Measurements from ENCODE around the gene GPRIN1.
A peak's percentile ranks its signal among the peaks of the same experiment; 100 is the strongest.

GPRIN1 gene

DNA sequence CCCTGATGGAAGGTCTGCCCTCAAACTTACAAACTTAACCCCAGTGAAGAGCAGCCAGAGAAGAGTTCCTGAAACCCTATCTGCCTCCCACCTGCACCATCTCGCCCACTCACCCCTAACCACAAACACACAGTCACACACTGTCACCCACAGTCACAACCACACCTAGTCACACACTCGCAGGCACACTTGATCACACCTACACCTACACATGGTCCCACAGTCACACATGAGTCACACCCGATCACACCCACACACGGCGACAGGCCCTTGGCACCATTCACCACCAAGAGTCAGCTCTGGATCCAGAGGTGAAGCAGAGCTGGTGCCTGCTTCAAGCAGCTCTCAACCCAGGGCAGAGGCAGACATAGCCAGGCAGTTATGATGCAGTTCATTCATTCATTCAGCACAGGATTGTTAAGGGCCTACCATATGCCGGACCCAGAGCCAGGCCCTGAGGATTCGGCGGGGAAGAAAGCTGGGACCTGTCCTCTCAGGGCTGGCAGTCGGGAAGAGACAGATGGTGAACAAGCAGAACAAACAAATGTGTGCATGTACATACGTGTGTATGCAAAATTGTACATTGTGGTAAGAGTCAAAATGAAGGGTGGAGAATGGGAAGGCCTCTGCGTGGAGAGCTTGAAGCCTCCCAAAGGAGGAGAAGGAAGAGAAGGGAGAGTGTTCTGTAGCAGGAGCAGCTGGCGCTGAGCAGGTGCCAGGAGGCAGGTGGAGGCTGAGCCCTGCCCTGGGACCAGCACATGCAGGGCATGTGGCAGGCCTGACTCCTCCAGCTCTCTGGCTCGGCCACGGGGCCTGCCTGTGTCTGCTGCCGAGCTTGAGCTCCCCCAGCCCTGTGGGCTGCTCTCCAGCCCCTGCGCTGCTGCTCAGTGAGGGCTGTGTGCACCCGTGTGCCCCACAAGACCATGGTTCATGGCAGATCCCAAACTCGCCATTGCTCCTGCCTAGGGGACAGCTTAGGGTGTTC, 43.7 kb upstream of the GPRIN1 start:
- peaks cover 0 to 29% (median 7%) of the 10 kb centered on the region in 4 experiments for H3K36me3 ChIP-seq (ENCODE audit: control insufficient read depth in 4 of 4, insufficient read depth in 4 of 4, low read length in 3 of 4)
- POLR2A ChIA-PET = no interaction called here
- H3K27me3 ChIP-seq (replicated peaks in 2 of 5; ENCODE audit: control insufficient read depth in 4 of 5, insufficient read depth in 5 of 5, low read length in 4 of 5) = no peaks in the 10 kb centered on the region
- CTCF ChIA-PET = interaction anchor here (1.1 kb wide), 1 partner anchor 317 kb away, joined by 3 read pairs; no protein-coding TSS in a partner anchor
- H3K9me3 ChIP-seq (ENCODE audit: control extremely low read depth in 1 of 5, control insufficient read depth in 4 of 5, insufficient read depth in 2 of 5, low read depth in 1 of 5, low read length in 4 of 5) = no peaks in the 10 kb centered on the region
- WGBS (ENCODE audit: insufficient coverage) = 95% methylated on average over 16 of the region's 18 CpGs
- no peak overlapping the region for H3K4me3 ChIP-seq (ENCODE audit: control insufficient read depth in 1 of 7, extremely low read depth in 1 of 7, insufficient read depth in 4 of 7, low read depth in 2 of 7, low read length in 6 of 7)
- H3K4me1 ChIP-seq (ENCODE audit: control extremely low read depth in 1 of 4, control insufficient read depth in 4 of 4, insufficient read depth in 4 of 4, low read length in 3 of 4) = peaks cover 3 to 19% (median 14%) of the 10 kb centered on the region in 4 experiments
- no peak for DNase-seq
- H3K27ac ChIP-seq (ENCODE audit: insufficient read depth in 1 of 2, low read depth in 1 of 2, low read length in 2 of 2, poor library complexity in 1 of 2, severe bottlenecking in 2 of 2) = no peak overlapping the region

DNA sequence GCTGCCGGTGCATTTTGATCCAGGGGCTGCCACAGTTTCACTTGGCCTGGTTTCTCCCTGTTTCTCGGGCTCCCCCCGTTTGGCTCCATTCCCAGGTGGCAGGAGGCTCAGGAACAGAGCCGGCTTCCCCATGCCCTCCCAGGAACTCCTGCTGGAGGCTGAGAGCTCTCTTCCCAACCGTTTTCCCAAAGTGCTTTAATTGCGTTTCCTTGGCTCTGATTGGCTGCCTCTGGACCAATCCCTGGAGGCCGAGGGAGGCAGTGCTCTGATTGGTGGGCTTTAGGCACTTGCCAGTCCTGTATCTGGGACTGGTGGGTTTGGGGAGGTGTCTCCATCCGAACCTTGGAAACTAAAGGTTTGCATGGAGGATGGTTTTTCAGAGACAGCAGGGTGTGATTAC, 42.2 kb upstream of the GPRIN1 start:
- no peaks in the 10 kb centered on the region for H3K9me3 ChIP-seq (ENCODE audit: control extremely low read depth in 1 of 5, control insufficient read depth in 4 of 5, insufficient read depth in 2 of 5, low read depth in 1 of 5, low read length in 4 of 5)
- peaks cover 0 to 25% (median 21%) of the 10 kb centered on the region in 4 experiments for H3K4me1 ChIP-seq (ENCODE audit: control extremely low read depth in 1 of 4, control insufficient read depth in 4 of 4, insufficient read depth in 4 of 4, low read length in 3 of 4)

DNA sequence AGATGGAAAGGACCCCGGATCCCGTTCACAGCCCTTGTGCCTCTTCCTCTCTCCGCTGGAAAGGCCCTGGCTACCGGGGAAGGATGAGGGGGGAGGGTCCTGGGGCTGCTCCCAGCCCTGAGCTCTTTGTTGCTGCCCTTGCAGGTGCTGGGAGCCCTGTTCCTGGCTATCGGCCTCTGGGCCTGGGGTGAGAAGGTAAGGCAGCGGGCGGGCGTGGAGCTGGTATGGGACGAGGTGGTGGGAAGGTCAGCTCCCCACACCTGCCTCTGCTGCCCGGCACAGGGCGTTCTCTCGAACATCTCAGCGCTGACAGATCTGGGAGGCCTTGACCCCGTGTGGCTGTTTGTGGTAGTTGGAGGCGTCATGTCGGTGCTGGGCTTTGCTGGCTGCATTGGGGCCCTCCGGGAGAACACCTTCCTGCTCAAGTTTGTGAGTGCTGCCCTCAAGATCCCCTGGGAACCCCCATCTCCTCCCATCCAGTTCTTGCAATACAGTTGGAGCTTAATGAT, 41.6 kb upstream of the GPRIN1 start:
- Histone ChIP-seq H3K9me3 (ENCODE audit: control extremely low read depth in 1 of 5, control insufficient read depth in 4 of 5, insufficient read depth in 2 of 5, low read depth in 1 of 5, low read length in 4 of 5) (no peaks in the 10 kb centered on the region), H3K27ac (ENCODE audit: insufficient read depth in 1 of 2, low read depth in 1 of 2, low read length in 2 of 2, poor library complexity in 1 of 2, severe bottlenecking in 2 of 2) (no peak overlapping the region), H3K4me1 (ENCODE audit: control extremely low read depth in 1 of 4, control insufficient read depth in 4 of 4, insufficient read depth in 4 of 4, low read length in 3 of 4) (peaks cover 0 to 29% (median 25%) of the 10 kb centered on the region in 4 experiments), H3K36me3 (ENCODE audit: control insufficient read depth in 4 of 4, insufficient read depth in 4 of 4, low read length in 3 of 4) (peaks cover 0 to 20% (median 6%) of the 10 kb centered on the region in 4 experiments), H3K27me3 (replicated peaks in 2 of 5; ENCODE audit: control insufficient read depth in 4 of 5, insufficient read depth in 5 of 5, low read length in 4 of 5) (no peaks in the 10 kb centered on the region), H3K4me3 (ENCODE audit: control insufficient read depth in 1 of 7, extremely low read depth in 1 of 7, insufficient read depth in 4 of 7, low read depth in 2 of 7, low read length in 6 of 7) (no peak overlapping the region)
- CTCF ChIA-PET = interaction anchor here (1.0 to 7.1 kb wide), 4 partner anchors 8 to 78 kb away, joined by 3 to 56 read pairs (median 3); no protein-coding TSS in a partner anchor
- DNase-seq = no peak
- POLR2A ChIA-PET = interaction anchor here (0.5 kb wide), 1 partner anchor 93 kb away, joined by 8 read pairs; no protein-coding TSS in a partner anchor
- WGBS (ENCODE audit: insufficient coverage) = 93% methylated on average over 17 of the region's 17 CpGs

More for the DNA sequence above, 42.2 kb upstream of the GPRIN1 start:
- 95% methylated on average over 7 of the region's 8 CpGs for WGBS (ENCODE audit: insufficient coverage)
- ChIA-PET POLR2A (no interaction called here), CTCF (interaction anchor here (7.1 kb wide), 1 partner anchor 7 kb away, joined by 56 read pairs; no protein-coding TSS in a partner anchor)
- Histone ChIP-seq H3K4me3 (ENCODE audit: control insufficient read depth in 1 of 7, extremely low read depth in 1 of 7, insufficient read depth in 4 of 7, low read depth in 2 of 7, low read length in 6 of 7) (no peak overlapping the region), H3K36me3 (ENCODE audit: control insufficient read depth in 4 of 4, insufficient read depth in 4 of 4, low read length in 3 of 4) (peaks cover 0 to 26% (median 7%) of the 10 kb centered on the region in 4 experiments), H3K27ac (ENCODE audit: insufficient read depth in 1 of 2, low read depth in 1 of 2, low read length in 2 of 2, poor library complexity in 1 of 2, severe bottlenecking in 2 of 2) (no peak overlapping the region), H3K27me3 (replicated peaks in 2 of 5; ENCODE audit: control insufficient read depth in 4 of 5, insufficient read depth in 5 of 5, low read length in 4 of 5) (no peaks in the 10 kb centered on the region)
- no peak for DNase-seq

DNA sequence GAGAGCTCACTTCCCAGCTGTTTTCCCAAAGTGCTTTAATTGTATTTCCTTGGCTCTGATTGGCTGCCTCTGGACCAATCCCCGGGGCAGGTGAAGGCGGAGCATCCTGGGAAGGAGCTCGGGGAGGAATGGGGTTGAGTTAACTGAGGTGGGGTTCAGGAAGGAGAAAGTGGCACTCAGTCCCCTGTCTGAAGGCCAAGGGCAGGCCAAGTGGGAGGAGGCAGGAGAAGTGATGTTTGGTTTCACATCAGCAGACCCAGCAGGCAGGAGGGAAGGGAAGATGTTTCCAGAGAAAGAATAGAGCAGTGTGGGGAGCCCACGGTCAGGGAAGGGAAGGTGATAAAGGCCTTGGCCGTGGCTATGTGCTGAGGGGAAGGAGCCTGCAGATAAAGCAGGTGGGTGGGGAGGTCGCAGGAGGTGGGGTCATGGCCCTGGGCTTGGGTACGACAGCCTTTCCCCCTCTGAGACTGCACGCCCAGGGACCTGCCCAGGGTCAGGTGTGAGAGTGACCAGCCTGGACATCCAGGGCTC, 40.5 kb upstream of the GPRIN1 start:
- H3K4me3 ChIP-seq (ENCODE audit: control insufficient read depth in 1 of 7, extremely low read depth in 1 of 7, insufficient read depth in 4 of 7, low read depth in 2 of 7, low read length in 6 of 7) = no peak overlapping the region
- no peak overlapping the region for H3K27ac ChIP-seq (ENCODE audit: insufficient read depth in 1 of 2, low read depth in 1 of 2, low read length in 2 of 2, poor library complexity in 1 of 2, severe bottlenecking in 2 of 2)
- H3K9me3 ChIP-seq (ENCODE audit: control extremely low read depth in 1 of 5, control insufficient read depth in 4 of 5, insufficient read depth in 2 of 5, low read depth in 1 of 5, low read length in 4 of 5) = no peaks in the 10 kb centered on the region
- peaks cover 0 to 32% (median 25%) of the 10 kb centered on the region in 4 experiments for H3K4me1 ChIP-seq (ENCODE audit: control extremely low read depth in 1 of 4, control insufficient read depth in 4 of 4, insufficient read depth in 4 of 4, low read length in 3 of 4)
- POLR2A ChIA-PET = no interaction called here
- H3K36me3 ChIP-seq (ENCODE audit: control insufficient read depth in 4 of 4, insufficient read depth in 4 of 4, low read length in 3 of 4) = peaks cover 0 to 15% (median 6%) of the 10 kb centered on the region in 4 experiments
- 95% methylated on average over 7 of the region's 8 CpGs for WGBS (ENCODE audit: insufficient coverage)
- DNase-seq = no peak
- CTCF ChIA-PET = interaction anchor here (1.0 to 7.1 kb wide), 5 partner anchors 9 to 77 kb away, joined by 3 to 56 read pairs (median 3); partner anchors contain the start of genes EIF4E1B and SNCB
- no peaks in the 10 kb centered on the region for H3K27me3 ChIP-seq (replicated peaks in 2 of 5; ENCODE audit: control insufficient read depth in 4 of 5, insufficient read depth in 5 of 5, low read length in 4 of 5)

DNA sequence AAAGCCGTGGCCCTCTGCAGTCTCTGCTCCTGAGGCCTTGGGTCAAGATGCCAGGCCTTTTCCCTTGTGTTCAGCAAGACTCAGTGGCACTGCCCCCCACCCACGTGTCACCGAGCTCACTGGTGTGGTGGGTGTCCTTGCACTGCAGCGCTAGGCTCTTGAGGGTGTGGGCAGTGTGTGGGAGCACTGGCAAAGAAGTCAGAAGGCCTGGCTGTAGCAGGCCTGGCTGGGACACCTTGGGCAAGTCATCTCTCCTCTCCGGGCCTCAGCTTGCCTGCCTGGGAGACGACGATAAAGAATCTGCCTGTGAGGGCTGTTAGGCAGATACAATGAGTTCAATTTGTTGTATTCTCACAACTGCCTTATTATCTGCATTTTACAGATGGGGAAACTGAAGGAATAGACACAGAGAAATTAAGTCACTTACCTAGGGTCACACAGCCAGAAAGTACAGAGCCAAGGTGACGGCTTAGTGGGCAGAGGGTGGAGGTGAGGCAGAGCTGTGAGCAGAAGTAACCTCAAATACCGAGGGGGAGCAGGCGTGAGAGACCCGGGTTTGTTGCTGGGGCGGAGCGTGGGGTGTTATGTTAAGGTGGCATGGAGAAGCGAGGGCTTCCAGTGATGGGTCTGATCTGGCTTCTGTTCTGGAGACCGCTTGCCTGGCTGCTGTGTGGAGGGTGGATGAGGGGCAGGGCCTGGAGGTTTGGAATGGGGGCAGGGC, 38.7 kb upstream of the GPRIN1 start:
- Histone ChIP-seq H3K27me3 (replicated peaks in 2 of 5; ENCODE audit: control insufficient read depth in 4 of 5, insufficient read depth in 5 of 5, low read length in 4 of 5) (no peaks in the 10 kb centered on the region), H3K4me3 (ENCODE audit: control insufficient read depth in 1 of 7, extremely low read depth in 1 of 7, insufficient read depth in 4 of 7, low read depth in 2 of 7, low read length in 6 of 7) (peak overlapping the region in 5 of 7 experiments; percentile 67 to 86 (median 78)), H3K36me3 (ENCODE audit: control insufficient read depth in 4 of 4, insufficient read depth in 4 of 4, low read length in 3 of 4) (peaks cover 0 to 7% (median 4%) of the 10 kb centered on the region in 4 experiments), H3K27ac (ENCODE audit: insufficient read depth in 1 of 2, low read depth in 1 of 2, low read length in 2 of 2, poor library complexity in 1 of 2, severe bottlenecking in 2 of 2) (no peak overlapping the region), H3K4me1 (ENCODE audit: control extremely low read depth in 1 of 4, control insufficient read depth in 4 of 4, insufficient read depth in 4 of 4, low read length in 3 of 4) (peaks cover 0 to 32% (median 25%) of the 10 kb centered on the region in 4 experiments), H3K9me3 (ENCODE audit: control extremely low read depth in 1 of 5, control insufficient read depth in 4 of 5, insufficient read depth in 2 of 5, low read depth in 1 of 5, low read length in 4 of 5) (no peaks in the 10 kb centered on the region)
- DNase-seq = no peak
- ChIA-PET CTCF (interaction anchor here (2.2 to 7.1 kb wide), 2 partner anchors 10 to 27 kb away, joined by 6 to 56 read pairs; no protein-coding TSS in a partner anchor), POLR2A (no interaction called here)
- WGBS (ENCODE audit: insufficient coverage) = 75% methylated on average over 12 of the region's 15 CpGs

DNA sequence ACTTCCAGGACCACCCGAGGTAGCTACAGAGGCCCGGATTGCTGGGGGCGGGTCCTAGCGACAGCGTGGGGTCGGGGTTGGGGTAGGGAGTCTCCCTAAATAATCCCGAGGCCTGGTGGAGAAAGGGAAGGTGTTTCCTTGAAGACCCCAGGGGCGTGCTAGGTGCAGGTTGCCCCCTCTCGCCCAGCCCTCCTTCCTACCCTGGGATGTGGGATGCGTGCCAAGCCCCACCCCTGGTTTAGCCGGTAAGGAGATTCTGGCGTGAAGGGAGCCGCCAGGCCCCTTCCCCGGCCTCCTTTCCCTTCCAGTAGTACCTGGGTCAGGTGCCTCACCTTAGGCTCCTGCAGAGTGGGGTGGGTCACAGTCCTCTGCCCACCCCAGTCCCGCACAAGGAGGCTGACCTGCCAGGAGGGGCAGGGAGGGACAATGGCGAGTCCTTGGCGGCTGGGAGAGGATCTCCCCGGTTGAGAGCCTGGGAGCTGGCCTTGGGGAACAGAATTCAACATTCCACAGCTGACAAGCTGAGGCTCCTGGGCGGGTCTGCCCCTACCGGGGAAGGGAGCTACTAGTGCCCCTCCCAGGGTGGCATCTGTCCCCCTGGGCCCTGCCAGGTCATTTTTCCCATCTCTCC, 38.0 kb upstream of the GPRIN1 start:
- Histone ChIP-seq H3K4me1 (ENCODE audit: control extremely low read depth in 1 of 4, control insufficient read depth in 4 of 4, insufficient read depth in 4 of 4, low read length in 3 of 4) (peaks cover 0 to 32% (median 25%) of the 10 kb centered on the region in 4 experiments), H3K9me3 (ENCODE audit: control extremely low read depth in 1 of 5, control insufficient read depth in 4 of 5, insufficient read depth in 2 of 5, low read depth in 1 of 5, low read length in 4 of 5) (no peaks in the 10 kb centered on the region), H3K4me3 (ENCODE audit: control insufficient read depth in 1 of 7, extremely low read depth in 1 of 7, insufficient read depth in 4 of 7, low read depth in 2 of 7, low read length in 6 of 7) (peak overlapping the region; percentile 47 to 86 (median 78)), H3K36me3 (ENCODE audit: control insufficient read depth in 4 of 4, insufficient read depth in 4 of 4, low read length in 3 of 4) (peaks cover 0 to 1% (median 0%) of the 10 kb centered on the region in 4 experiments), H3K27ac (ENCODE audit: insufficient read depth in 1 of 2, low read depth in 1 of 2, low read length in 2 of 2, poor library complexity in 1 of 2, severe bottlenecking in 2 of 2) (peak overlapping the region in 1 of 2 experiments; percentile 70), H3K27me3 (replicated peaks in 2 of 5; ENCODE audit: control insufficient read depth in 4 of 5, insufficient read depth in 5 of 5, low read length in 4 of 5) (no peaks in the 10 kb centered on the region)
- no peak for DNase-seq
- CTCF ChIA-PET = interaction anchor here (2.2 to 7.1 kb wide), 2 partner anchors 11 to 26 kb away, joined by 6 to 56 read pairs; no protein-coding TSS in a partner anchor
- POLR2A ChIA-PET = interaction anchor here (0.6 to 1.3 kb wide), 2 partner anchors 19 to 27 kb away, joined by 4 read pairs; no protein-coding TSS in a partner anchor
- WGBS (ENCODE audit: insufficient coverage) = 27% methylated on average over 7 of the region's 20 CpGs
